SIG-M5 treated with dmso at 0.1 percent for 504 hours (cell line): ENCODE data around the gene PTPRE.
A peak's percentile ranks its signal among the peaks of the same experiment; 100 is the strongest.

ENCODE experiments used
- DNase-seq: peaks from one replicate; lab custom pipeline; 2025; ENCODE audit not compliant: unreplicated experiment; lab: John Stamatoyannopoulos, UW

Gene PTPRE, protein sequence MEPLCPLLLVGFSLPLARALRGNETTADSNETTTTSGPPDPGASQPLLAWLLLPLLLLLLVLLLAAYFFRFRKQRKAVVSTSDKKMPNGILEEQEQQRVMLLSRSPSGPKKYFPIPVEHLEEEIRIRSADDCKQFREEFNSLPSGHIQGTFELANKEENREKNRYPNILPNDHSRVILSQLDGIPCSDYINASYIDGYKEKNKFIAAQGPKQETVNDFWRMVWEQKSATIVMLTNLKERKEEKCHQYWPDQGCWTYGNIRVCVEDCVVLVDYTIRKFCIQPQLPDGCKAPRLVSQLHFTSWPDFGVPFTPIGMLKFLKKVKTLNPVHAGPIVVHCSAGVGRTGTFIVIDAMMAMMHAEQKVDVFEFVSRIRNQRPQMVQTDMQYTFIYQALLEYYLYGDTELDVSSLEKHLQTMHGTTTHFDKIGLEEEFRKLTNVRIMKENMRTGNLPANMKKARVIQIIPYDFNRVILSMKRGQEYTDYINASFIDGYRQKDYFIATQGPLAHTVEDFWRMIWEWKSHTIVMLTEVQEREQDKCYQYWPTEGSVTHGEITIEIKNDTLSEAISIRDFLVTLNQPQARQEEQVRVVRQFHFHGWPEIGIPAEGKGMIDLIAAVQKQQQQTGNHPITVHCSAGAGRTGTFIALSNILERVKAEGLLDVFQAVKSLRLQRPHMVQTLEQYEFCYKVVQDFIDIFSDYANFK

GRCh38 chr10:127906548-127907377, at the start of gene PTPRE:
Gene PTPRE, plus strand, starts transcription at chr10:127907103. Its CDS starts 133,779 bp downstream, at chr10:128040882.
- peak; percentile 61 for DNase-seq

GRCh38 chr10:127860592-127860991, 46.3 kb upstream of the PTPRE start:
- no peak for DNase-seq

DNA sequence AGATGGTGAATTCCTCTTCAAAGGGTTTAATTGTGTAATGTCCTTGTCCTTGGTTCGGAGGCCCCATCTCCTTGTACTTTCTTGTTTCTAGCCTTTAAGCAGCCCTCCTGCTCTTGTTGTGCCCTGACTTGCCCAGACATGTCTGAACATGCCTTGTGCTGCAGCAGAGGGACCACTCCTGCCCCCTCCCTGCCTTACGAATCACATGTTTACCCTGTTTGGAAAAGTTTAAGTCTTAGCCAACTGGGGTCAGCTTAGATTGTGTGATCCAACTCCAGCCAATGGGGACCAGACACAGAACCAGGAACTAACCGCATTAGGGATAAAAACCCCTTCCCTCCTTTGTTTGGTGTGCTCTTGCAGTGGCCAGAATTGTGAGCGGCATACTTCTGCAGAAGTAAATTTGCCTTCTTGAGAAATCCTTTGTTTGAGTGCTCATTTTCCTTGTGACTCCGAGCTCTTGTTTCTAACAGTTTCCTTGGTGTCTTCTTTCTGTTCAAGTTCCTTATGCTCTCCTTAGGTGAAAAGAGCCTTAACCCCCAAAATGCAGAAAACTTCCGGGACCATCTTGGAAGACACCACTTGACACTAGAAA, 43.6 kb upstream of the PTPRE start:
- no peak for DNase-seq

DNA sequence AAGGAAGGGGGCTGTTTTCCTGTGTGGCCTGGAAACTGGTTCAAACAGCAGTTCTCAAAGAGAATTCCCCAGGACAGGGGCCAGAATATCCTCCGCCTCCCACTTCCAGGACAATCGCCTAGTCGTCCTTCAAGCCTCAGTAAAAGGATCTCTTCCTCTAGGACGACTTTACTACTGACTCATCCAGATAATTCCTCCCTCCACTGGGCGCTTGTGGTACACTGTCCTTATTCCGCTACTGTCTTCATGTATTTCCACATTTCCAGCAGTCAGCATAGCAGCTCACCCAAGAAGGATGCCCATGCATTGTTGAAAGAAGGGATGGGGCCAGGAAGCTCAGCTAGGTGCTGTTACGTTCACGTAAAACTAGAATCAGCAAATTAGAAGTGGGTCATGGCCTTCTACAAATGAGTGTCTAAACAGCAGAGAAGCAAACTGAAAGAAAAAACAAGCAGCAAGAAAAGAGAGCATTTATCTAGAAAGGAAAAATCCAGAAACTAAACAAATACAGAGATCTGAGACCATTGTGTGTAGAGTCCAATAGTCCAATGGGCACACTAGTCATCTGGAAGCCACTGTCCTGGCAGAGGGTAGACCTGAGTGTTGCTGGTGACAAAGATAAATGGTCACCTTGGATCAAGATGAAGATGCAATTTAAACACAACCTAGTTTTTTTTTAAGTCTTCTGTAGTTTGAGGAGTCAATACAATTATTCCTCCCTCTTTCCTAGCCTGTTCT, 40.5 kb upstream of the PTPRE start:
- DNase-seq, result no peak

DNA sequence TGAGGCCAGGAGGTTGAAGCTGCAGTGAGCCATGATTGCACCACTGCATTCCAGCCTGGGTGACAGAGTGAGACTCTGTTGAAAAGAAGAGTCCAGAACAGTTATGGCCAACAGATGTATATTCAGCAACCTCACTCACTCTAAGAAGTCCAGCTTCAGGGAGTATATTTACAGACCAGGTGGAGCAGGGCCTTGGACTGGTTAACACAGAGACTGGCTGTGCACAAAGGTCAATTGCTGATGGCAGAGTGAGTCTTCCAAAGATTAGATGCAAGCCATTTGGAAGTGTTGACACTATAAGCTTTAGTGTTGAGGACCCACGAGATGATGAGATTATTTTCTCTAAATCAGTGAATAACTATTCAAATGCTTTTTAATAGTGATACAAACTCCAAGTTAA, 39.1 kb upstream of the PTPRE start:
- DNase-seq, result no peak

DNA sequence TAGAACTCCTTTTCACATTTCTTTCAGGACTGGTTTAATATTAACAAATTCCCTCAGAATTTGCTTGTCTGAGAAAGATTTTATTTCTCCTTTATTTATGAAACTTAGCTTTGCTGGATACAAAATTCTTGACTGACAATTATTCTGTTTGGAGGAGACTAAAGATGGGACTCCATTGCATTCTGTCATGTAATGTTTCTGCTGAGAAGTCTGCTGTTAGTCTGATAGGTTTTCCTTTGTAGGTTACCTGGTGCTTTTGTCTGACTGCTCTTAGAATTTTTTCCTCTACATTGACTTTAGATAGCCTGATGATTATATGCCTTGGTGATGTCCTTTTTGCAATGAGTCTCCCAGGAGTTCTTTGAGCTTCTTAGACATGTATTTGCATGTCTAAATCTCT, 37.6 kb upstream of the PTPRE start:
- no peak for DNase-seq

DNA sequence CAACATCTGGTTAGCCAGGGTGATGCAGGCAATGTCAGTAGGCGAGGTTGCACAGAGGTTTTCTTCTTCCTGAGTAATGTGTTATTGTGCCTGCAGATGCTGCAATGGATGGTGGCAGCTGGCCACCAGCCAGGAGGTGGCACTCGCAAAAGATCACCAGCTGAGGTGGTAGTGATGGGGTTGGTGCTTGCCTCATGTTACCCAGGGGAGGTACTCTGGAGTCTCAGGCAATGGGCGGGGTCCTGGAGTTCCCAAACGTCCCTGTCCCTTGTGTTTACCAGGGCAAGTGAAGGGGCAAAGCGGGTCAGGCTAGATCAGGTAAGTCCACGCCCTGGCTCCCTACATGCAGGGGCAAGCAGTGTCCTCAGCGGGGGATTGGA, 35.3 kb upstream of the PTPRE start:
- no peak for DNase-seq

DNA sequence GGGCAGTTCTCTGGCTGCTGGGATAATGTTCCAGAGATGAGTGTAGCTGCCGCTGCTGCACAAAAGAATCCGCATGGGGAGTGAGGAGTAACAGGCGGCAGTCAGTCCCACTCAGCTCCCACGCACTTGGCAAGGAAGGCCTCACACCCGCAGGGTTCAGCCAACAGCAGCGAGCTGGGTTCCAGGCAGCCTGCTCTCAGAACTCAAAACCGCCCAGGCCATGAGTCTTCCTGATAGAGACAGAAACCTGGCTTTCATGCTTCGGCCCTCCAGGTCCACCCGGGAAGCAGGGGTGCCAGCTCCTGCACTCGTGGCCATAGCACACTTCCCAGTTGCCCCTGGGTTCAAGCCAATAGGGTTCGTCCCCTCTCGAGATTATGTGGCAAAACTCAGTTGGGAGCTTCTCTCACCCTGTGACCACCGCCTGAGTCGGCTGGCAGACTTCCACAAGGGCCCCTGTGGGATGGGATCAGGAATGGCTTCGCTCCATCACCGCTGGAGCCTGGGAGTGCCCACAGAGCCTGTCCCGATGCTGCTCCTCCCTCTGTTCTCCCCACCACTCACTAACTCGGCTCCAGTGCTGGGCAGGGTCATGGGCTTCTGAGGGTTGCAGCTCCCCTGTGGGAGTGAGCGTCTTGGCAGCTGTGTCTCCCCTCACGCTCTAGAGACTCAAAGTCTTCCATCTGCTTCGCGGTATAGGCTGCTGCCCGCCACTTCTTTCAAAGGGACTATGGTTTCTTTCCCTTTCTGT, 34.7 kb upstream of the PTPRE start:
- no peak for DNase-seq

GRCh38 chr10:127872871-127873600, 33.9 kb upstream of the PTPRE start:
- DNase-seq, result no peak

DNA sequence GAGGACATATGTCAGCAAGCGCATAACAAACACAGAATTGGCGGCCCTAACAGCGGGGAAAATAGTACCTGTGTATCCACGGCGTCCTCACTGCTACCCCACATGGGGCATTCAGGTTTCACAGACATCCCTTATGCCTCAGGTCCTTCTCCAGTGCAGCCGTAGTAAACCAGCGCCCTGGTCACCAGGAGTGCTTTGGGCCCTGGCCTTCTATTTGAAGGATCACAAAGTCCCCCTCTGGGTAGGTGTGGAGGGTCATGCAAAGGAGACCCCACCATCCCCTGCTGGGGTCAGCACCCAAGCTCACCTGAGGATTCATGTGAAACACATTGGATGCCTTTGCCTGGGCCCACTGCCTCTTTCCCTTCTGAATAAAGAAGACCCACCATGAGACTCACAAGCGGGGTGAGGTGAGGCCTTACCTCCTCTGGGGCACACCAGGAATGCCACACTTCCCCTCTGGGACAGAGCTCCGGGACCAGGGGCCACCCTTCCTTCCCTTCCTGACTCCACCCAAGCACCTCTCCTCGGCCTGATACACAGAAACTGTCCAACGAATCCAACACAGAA, 32.9 kb upstream of the PTPRE start:
- DNase-seq, result no peak

DNA sequence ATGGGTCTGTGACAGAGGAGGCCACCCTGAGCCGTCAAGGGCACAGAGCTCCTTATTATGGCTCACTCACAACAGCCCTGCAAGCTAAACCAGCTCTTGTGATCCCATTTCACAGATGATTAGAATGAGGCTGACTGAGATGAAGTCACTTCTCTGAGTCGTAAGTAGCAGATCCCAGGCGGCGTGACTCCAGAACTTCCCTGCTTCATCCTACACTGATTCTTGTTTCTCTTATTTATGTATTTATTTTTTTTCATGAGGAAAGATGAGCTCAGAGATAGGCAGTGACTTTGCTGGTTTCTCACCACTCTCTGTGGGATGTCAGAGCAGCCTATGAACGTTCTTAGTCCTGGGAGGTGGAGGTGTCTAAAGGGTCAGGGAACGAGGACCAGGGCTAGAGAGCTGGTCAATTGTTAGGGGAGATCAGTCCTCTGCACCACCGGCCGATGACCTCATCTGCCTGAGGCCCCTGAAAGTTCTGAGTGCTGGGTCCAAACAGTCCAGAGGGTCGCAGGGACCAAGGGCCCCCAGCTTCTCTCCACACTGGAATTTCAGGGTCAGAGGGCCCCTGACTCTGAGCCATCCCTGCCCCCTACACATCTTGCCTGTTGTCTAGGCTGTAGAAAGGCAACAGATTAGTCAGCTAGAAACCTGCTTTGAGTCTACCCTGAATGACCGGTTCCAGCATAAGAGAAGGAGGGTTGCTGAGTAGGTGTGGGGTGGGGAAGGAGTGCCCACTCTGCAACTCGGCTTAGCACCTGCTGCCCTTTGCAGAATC, 32.0 kb upstream of the PTPRE start:
- no peak for DNase-seq

DNA sequence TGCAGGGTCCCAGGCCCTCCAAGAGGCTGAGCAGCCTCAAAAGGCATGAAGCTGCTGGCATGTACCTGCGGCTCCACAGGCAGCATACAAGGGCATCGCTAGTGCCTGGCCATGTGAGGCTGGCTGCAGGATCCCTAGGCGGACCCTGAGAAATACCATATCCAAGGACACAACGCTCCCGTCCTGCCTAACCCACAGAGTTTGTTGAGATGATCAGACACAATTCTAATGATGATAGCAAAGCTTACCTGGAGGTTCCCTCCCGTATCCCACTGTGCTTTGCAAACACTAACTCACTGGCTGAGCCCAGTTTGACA, 31.5 kb upstream of the PTPRE start:
- DNase-seq, result no peak

GRCh38 chr10:127875916-127876315, 31.0 kb upstream of the PTPRE start:
- DNase-seq, result no peak

GRCh38 chr10:127877116-127877515, 29.8 kb upstream of the PTPRE start:
- no peak for DNase-seq

GRCh38 chr10:127877699-127878098, 29.2 kb upstream of the PTPRE start:
- no peak for DNase-seq

DNA sequence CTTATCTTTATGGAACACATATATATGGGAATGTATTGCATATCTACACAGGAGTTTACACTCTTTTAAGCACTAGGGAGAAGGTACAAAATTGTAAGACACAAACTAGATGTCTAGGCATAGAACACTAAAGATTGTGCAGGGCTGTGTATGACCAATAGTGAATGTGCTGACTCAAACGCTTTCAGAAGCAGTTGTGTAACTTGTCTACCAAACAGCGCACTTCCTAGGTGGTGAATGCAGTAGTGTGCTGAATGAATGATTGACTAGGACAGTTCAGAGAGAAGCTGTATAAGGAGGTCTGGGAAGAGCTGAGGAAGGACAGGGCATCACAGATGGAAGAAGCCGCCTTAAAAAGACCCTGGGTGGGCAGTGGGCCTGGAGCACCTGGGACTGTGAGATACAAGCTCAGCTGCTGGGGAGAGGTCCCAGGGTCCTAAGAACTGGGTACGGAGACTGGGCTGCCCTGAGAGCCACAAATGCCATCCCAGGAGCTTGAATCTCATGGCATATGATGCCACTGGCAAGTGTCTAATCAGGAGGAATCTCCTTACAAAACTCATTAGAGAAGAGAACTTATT, 28.3 kb upstream of the PTPRE start:
- DNase-seq, result no peak

DNA sequence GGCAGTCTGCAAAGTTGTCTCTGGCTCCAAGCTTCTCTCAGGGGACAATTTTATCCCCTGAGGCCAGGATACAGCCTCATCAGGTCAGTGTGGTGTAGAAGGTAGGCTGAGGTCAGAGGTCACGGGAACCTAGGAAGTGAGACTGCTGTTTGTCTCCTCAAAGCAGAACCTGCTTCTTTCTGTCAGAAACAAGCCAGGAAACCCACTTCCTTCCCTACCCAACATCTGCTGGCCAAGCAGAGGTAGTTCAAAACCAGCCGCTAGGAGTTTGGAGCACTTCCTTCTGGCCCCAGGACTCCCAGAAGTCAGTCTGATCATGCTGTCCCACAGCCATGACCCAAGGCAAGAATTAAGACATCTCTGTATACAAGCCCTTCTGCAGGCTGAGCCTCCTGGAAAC, 26.3 kb upstream of the PTPRE start:
- peak; percentile 65 for DNase-seq

GRCh38 chr10:127881262-127881661, 25.6 kb upstream of the PTPRE start:
- no peak for DNase-seq
